Smooth muscle cell of the brain vasculature (primary cell): ENCODE results near the gene HOXA6.

ENCODE experiments used
- DNase-seq: peaks from one replicate; pipeline ENCODE4 v3.0.0-alpha.2; 2012; ENCODE audit warnings: low read depth, low spot score

Gene HOXA6

DNA sequence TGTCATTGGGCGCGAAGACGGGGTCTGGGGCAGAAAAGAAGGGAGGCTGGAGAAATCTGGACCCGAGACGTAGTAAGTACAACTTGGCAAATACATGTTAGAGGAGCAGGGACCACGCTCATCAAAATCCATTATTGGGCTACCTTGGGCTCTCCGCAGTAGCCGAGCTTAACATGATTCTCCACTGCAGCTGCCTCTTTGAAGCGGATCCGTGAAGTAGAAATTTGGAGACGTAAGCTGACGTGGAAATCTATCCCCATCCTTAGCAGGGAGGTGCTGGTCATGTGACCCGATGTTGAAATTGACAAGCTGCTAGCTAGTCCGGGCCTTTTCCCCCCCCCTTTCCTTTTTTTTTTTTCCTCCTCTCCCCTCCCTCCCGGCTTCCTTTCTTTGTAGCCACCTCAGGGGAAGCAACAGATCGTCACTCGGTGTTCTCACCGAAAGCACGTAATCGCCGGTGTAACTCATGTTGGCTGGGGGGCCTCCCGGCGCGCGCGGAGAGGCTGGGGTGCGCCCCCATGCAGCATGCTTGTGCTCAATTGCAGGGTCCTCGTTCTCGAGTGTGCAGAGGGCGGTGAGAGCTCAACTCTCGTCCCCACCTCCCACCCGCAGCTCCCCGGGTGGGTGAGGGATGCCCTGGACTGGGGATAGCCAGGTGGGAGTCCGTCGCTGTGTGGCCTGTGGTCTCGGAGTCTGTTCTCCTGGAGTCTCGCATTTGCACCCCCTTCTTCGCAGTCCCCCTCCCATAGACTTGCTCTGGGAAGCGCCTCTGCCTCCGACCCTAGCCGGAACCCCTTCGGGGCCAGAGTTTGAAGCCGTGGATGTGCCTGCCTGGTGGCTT, 37.7 kb upstream of the HOXA6 start, which contains the start of gene HOXA11:
Gene HOXA11 (minus strand): TSS at position 220 of the 841 bp plus-strand sequence. CDS start 88 bp downstream, at position 132.
- DNase-seq = no peak

DNA sequence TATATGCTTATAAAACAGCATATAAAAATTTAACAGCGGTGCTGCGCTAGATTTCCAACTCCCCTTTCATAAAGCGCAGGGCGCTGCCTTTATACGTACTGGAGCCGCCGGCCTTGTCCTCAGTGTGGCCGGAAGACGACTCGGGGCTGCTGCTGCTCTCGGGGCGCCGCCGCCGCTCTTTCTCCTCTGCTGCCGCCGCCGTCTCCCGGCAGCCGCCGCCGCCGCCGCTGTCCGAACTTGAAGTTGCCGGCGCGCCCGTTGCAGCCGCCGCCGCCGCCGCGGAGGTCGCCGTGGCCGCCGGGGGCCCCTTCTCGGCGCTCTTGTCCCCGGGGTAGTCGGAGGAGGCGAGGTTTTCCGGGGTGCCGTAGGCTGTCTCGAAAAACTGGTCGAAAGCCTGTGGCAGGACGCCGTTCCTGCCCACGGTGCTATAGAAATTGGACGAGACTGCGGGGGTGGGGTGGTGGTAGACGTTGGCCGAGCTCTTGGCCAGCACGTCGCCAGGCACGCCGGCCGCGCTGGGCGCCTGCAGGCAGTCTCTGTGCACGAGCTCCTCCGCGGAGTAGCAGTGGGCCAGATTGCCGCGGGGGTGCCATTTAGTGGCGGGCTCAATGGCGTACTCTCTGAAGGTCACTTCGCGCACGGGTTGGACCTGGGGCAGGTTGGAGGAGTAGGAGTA, 36.9 kb upstream of the HOXA6 start:
- no peak for DNase-seq

DNA sequence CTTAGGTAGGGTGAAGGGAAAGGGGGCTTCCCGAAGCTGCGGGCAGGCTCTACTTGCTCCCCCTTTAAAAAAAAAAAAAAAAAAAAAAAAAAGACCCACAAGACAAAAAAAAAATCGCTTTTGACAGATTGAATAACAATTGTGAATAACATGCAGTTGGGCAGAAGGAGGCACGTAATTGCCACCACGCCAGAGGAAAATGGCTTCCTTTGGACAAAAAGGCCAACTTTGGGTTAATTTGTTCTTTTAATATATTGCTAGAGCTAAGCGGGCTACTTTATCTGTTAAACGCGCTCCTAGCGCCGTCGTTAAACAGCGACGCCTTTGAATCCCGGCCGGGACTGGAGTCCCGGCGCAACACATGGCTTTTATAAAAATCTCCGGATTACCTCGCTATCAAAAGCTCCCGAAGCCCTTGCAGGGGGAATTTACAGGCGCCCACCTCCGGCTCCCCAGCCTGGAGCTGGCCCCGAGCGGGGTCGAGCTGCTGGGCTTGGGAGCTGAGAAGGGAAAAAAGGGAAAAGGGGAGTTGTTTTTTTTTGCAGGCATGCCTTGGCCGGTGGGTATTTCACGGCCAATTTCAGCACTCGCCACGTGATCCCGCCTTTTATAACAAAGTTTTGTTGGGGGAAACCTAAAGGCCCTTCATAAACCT, 36.2 kb upstream of the HOXA6 start:
- DNase-seq = no peak

DNA sequence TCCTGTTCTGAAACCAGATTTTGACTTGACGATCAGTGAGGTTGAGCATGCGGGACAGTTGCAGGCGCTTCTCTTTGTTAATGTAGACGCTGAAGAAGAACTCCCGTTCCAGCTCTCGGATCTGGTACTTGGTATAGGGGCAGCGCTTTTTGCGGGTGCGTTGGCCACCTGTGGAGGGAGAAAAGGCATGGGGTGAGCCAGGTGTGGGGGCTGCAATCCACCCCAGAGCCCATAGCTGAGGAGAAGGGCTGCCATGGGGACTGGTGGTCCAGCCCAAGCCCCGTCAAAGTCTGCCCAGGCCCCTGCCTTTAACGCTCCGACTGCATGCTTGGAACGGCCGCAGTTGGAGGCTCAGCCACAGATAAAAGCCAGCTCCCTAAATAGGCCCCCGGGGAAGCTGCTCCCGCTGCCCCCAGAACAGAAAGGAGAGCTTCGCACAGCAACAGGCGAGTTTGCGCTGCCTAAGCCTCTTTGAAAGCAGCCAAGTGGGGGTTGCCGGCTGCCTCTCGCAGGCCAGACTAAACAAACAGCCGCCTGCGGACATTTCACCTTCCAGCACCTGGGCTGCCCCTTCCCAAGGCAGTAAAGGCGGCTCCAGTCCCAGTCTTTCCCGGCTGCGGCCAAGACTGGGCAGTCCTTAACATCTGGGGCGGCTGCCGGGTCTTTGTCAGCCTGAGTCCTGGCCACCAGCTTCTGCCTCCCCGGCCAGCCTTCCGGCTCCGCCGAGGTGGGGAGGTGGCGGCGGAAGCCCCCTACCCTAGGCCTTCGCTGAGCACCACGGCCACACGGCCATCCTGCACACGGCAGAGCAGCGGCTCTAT, 35.5 kb upstream of the HOXA6 start:
- DNase-seq = no peak

DNA sequence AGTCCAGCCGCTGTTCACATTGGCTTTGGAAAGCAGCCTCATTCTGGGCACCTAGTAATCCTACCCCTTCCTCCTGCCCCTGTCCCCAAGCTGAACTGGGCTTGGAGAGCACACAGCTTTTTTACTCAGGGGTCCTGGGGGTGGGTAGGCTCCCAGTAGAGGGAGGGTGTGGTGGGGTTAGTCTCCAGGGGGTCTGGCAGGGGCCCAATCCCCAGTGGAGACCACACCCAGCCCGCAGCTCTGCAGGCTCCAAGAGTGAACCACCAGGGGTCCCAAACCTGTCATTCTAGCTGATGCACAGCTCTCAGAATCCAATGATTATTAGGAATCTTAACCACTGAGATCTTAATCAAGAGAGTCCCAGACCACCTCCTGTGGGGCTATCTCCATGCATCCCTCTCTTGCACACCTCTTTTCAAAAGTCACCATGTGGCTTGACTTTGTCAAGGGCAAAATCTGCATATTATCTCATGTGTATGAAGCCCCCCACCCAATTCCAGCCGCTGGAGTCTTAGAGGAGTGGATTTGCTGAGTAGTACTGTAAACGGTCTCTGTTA, 34.8 kb upstream of the HOXA6 start:
- DNase-seq = no peak

DNA sequence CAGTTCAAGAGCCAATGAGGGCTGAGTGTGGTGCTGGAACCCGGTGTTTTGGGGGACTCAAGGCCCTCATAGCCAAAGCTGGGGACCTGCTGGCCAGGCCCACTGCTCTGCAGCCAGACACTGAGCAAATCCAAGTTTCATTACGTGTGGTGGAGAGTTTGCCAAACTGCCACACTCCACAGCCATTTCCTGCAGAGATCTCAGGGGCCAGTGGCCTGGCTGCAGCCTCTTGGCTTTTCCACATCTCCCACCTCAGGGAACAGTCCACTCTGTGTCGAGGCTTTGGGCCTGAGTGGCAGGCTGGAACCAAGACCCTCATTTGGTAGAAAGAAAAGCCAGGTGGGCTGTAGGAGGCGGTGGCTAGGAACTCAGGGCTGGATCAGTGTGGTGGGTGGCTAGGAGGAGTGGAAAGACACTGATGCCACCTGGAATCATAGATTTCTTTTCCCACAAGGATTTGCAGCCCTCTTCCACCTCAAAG, 34.3 kb upstream of the HOXA6 start:
- DNase-seq = no peak

DNA sequence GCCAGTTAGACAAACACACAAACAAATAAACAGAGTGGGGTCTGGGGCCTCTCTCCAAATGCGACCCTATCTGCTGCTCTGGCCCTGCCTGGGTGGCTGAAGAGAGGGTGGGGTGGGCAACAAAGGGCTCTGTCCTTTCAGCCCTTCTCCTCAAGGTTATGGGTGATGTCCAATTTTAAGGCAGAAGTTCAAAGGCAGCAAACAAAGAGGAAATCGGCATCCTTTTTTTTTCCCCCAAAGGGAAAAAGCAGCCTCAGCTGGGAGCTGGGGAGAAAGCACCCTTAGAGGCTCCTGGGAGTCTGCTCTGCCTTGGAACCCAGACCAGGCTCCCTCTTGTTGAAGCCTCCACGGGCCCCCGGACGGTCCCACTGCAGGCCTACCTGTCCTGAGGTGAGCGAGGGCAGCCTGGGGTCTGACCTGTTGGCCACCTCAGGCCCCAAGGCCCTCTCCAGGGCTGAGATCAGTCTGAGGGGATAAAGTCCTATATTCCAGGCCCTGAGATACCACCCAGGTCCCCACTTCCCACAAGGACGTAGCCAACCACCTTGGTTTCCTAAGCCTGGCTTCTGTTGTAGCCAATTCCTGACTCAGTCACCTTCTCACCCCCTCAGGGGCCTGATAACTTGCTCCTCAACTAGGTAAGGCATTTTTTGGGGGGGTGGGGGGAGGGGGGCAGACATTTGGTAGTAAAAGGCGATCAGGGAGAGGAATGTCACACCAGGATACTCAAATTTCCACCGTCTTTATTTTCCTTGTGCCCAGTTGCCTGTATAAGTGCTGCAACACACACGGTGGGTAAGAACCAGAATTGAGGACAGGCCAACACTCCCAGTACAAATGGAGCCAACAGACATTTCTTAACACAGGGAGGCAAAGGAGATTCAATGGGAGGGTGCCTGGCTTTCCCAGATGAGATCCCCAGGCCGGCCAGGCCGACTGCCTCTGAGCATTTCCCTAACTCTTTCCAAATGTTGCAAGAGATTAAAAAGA, 33.2 kb upstream of the HOXA6 start:
- no peak for DNase-seq

DNA sequence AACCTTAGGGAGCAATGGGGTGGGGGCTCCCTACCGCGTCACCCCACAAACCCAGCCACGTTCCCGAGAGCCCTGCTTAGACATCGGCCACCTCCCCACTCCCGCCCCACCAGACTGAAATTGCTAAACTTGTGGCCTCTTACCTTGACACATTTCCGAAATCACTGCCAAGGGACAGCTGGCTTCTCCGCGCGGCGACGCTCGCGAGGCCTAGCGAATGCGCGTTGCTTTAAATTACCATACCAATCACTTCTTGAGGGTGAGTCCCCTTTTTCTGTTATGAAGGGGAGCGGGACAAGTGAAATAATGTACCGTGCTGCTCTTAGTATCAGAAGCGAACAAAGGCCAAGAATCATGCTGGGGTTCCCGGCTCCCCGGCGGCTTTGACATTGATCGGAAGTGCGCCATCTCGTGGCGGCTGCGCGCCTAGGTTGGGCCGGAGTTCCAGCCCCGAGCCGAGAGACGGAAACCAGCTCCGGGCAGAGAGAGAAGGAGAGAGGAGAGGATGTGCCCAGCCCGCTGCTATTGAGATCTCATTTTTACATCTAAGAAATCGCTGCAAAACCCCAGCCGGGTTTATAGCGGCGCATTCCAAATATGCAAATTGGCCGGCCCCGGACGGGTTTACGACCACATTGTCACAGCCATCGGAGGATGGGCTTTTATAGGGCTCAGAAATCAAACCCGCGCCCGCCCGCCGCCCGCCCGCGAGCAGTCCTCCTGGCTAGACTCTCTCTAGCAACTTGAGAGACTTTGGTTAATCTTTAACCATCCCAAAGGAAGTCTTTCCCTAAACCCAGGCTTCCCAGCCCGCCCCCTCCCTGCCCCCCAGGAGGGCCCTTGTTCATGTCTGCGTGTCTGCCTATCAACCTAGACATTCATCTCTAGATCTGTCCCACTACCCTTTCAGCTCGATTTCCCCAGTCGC, 32.2 kb upstream of the HOXA6 start:
- no peak for DNase-seq

DNA sequence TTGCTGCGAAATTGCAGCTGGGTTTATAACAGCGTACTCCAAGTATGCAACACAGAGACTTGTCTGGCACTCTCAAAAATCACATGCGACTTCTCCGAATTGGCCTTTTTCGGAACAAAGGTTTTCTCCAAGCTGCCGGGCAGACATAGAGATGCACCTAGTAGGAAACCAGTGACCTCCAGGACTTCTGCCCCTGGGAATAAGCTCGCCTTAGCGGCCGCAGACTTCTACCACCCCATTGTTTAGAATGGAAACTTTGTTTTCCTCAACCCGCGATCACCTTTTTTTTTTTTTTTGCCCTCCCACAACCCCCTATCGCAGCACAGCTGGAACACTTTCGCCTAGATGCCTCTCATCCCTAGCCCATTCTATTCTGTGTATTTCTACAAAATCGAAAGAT, 31.5 kb upstream of the HOXA6 start:
- DNase-seq = no peak

DNA sequence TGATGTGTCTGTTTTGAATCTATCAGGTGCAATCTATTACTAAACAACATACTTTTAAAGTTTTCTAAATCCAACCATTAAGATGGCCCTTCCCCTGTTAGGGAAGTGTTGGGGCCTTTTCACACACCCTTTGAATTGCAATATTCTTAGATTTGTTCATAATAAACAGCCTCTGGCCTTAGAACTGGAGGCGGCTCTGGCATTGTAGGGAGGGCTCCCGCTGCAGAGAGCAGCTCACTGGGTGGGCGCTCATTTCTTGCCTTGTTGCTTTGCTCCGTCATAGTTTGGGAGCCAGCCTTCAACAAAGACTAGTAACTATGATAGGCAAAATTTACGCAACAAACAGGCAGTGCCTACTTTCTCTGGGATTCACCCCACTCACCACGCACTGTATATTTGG, 30.8 kb upstream of the HOXA6 start:
- DNase-seq = no peak

DNA sequence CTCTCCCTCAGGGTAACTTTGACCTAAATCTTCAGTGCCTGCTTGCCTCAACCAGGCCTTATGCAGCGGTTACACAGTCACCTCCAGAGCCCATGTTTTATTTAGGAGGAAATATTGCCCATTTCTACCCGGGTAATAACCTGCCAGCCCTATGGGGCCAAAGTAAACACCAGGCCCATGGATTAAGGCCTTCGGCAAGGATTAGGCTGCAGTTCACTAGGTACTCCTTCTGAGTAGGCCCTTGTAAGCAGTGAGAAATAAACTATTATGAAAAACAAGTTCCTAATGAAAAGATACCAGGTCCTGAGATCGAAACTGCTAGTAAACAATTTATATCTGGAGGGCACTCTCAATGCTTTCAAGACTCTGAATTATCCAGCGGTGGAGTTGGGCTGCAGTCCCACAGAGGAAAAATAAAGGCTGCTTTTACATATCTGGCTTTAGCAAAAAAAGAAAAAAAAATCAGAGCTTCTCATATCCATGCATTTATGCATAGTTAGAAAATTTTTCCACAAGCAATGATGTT, 30.3 kb upstream of the HOXA6 start:
- DNase-seq = no peak

DNA sequence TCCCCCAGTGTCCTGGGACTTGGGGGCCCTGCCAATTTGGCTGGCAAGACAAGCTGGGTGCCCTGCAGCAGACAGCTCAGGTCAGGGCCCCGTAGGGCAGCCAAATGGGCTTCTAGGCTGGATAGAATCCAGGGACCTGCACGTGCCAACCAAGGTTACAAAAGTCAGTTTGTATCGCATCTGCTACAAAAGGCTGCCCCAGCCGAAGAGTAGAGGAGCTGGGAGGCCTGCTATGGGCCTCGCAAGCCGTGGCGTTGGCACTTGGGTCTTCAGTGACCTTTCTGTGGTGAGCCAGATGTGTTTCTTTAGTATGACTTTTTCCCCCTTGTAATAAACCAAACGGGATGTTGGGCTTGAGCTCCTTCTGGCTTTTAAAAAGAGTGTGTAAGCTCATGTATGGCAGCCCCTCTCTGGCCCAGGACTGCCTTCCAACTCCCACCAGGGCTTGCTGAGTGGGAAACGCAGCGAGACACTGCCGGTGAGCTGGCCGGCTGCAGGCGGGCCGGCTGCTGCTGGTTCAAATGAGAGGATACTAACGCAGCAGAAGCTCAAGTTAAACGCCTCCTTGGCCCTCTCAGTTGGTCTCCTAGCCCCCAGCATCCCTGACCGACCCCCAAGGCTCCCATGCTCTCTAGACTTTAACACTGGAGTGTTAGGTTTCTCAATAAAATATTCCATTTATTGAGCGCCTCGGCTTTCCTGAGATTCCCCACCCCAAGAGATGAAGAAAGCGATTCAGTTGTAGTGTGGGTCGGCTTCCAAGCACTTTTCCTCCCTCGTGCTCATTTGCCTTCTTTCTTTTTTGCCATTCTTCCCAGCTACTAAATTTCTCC, 29.6 kb upstream of the HOXA6 start:
- DNase-seq = no peak

DNA sequence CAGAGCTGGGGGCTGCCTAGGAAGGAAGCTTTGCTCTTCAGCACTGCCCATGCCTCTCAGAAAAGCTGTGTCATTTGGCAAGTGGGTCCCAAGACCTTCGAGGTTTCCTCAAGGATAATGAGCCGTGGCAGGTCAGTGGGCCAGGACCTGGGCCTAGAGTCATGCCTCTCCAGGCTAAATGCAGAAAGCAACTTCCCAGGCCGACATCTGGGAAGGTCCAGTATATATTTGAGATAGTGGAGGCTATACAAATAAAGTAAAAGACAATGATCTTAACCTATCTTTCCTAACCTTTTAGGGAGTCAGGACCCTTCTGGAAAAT, 28.9 kb upstream of the HOXA6 start:
- no peak for DNase-seq

DNA sequence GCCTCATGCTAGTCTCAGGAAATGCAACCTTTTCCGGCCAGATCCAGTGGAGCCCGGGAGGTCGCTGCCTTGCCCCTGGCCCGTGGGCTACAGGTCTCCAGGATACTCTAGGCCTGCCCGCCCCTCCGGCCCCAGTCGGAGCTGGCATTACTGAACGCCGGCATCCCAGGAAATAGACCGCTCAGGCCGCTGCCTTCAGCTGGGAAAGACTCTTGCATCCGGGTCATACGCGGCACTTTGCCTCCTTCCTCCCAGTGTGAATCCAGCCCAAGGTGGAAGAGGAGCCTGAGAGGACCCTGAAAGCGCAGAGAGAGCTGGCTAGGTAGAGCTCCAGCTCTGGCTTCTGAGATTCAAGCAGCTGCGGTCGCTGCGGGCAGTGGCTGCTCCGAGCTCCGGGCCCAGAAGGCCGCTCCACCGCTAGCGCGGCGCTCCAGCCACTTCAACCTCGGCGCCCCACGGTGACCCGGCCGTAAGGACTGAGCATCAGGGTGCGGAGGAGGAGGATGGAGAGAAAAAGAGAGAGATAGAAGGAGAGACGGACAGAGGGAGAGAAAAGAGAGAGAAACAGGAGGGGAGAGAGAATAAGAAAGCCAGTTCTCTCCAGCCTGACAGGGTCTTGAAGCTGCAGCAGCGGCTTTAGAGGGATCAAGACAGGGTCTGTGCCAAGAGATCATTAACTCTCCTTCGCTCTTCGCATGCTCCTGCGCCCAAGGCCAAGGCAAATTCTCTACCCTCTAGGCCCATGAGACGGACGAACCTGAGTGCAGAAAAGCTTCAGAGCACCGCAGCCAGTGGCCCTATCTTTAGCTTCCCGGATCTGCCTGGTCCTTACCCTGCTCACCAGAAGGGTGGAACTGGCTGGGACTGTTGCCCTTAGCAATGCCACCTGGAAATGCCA, 28.3 kb upstream of the HOXA6 start:
- no peak for DNase-seq

DNA sequence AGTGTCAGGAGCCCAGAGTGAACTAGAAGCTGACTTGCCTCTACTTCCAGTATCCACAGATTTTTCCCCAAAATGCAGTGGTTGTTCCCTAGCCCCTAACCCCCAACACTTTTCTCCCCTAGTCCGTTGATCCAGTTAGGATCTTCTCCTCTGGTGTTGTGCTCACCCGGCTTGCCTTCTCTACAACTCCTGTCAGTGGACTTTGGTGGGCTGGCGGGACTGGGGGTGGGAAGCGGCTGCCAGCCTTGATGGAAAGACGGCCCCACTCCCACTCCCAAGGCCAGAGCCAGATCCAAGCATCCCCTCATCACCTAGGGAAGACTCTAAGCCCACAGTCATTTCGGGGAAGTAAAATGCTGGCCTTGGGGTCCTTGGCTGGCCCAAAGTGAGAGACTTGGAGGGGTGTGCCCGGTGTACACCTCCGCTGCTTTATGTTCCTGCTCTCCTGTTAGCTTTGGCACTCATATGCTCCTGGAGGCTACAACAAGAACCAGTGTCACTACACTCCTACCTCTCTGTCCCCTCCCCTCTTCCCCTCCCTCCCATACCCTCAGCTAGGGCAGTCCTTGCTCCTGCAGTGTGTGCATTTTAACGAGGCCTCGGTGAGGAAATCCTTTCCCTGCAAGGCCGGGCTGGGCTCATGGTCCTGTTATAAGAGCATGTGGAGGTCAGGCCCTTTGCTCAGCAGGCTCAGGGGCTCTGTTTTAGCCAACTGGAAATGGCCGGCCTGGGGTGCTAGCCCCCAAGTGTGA, 27.5 kb upstream of the HOXA6 start:
- DNase-seq = no peak
